DND-41 (cell line): ENCODE data around the gene HSPA12A.

ENCODE experiments used
- CTCF ChIP-seq: IDR thresholded peaks from 2 replicates; pipeline ENCODE4 v1.5.1; 2012; ENCODE audit warnings: borderline replicate concordance, low read length, moderate library complexity, mild to moderate bottlenecking; ENCODE audit not compliant: poor library complexity, severe bottlenecking; ENCODE audit errors: extremely low read depth
- EZH2 ChIP-seq: IDR thresholded peaks from 3 replicates; pipeline ENCODE4 v1.6.1; 2012; ENCODE audit warnings: borderline replicate concordance, low read depth, mild to moderate bottlenecking, moderate library complexity, low read length, inconsistent platforms; ENCODE audit not compliant: severe bottlenecking

DNA sequence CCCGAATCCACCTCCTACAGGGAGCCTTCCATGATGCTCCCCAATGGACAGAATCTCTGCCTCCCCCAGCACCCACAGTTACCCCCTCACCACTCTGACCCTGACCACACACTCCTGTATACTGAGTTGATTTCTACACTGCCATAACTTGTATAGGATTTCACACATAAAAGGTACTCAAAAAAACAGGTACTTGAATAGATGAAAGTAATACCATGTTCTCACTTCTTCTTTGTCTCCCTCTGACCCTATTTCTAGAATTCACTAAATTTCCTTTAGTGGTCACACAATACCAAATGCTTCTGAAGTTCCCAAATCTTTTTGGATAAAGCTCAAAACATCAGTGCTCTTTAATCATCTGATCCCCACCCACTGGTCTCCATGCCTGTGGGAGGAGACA is 45.4 kb downstream of the HSPA12A start:
- TF ChIP-seq CTCF = no peak
- no peak for TF ChIP-seq EZH2
